GM19452 (cell line): ENCODE data around the gene GALNT14.
A peak's percentile ranks its signal among the peaks of the same experiment; 100 is the strongest.

ENCODE experiments used
- ATAC-seq: cut with Tn5 transposase; IDR thresholded peaks from one replicate; pipeline ENCODE4 v1.9.1; 2021; ENCODE audit not compliant: unreplicated experiment

GALNT14 gene

GRCh38 chr2:31058096-31059035 lies 79.9 kb downstream of the GALNT14 start:
- no peak for ATAC-seq

GRCh38 chr2:31057691-31058090 lies 80.5 kb downstream of the GALNT14 start:
- ATAC-seq, result no peak

GRCh38 chr2:31055938-31056337 lies 82.3 kb downstream of the GALNT14 start:
- no peak for ATAC-seq

- ATAC-seq, result no peak
These were observed 83.3 kb downstream of the GALNT14 start for GRCh38 chr2:31054842-31055388.

- ATAC-seq, result no peak
These were observed 84.1 kb downstream of the GALNT14 start for GRCh38 chr2:31053929-31054782.

GRCh38 chr2:31052284-31052683 lies 86.0 kb downstream of the GALNT14 start:
- ATAC-seq, result no peak

- no peak for ATAC-seq
These were observed 86.7 kb downstream of the GALNT14 start for GRCh38 chr2:31051258-31052140.

- ATAC-seq, result no peak
These were observed 88.2 kb downstream of the GALNT14 start for GRCh38 chr2:31049916-31050588.

GRCh38 chr2:31049264-31049663 lies 89.0 kb downstream of the GALNT14 start:
- no peak for ATAC-seq

GRCh38 chr2:31047599-31047998 lies 90.6 kb downstream of the GALNT14 start:
- no peak for ATAC-seq

- no peak for ATAC-seq
These were observed 99.9 kb downstream of the GALNT14 start for GRCh38 chr2:31038385-31038784.

GRCh38 chr2:31037058-31037457 lies 101.2 kb downstream of the GALNT14 start:
- no peak for ATAC-seq

GRCh38 chr2:31033032-31033431 lies 105.2 kb downstream of the GALNT14 start:
- ATAC-seq, result no peak

GRCh38 chr2:31032475-31032874 lies 105.8 kb downstream of the GALNT14 start:
- ATAC-seq, result no peak

- ATAC-seq, result peak; percentile 95
These were observed 107.0 kb downstream of the GALNT14 start for GRCh38 chr2:31031132-31031706.

GRCh38 chr2:31028417-31028816 lies 109.8 kb downstream of the GALNT14 start:
- ATAC-seq, result no peak

GRCh38 chr2:31027549-31027948 lies 110.7 kb downstream of the GALNT14 start:
- no peak for ATAC-seq

- ATAC-seq, result no peak
These were observed 114.7 kb downstream of the GALNT14 start for GRCh38 chr2:31023541-31023940.

GRCh38 chr2:31020713-31021112 lies 117.5 kb downstream of the GALNT14 start:
- ATAC-seq, result no peak

GRCh38 chr2:31018280-31018679 lies 120.0 kb downstream of the GALNT14 start:
- ATAC-seq, result no peak
